BLaER1 treated with 17β-estradiol and CSF1 and Interleukin-3, amounts not matched to agents 10 nM and 100 nM (cell line): Measurements from ENCODE around the gene IGLL5.

ENCODE experiments used
- H3K27ac ChIP-seq, 11 experiments: shearing (Covaris generic); formaldehyde crosslinking; 2 replicates each; pipeline ENCODE4 v1.8.1; 2022
- H3K27me3 ChIP-seq, 11 experiments: shearing (Covaris generic); formaldehyde crosslinking; 2 replicates each; pipeline ENCODE4 v1.8.1; 2022
- H3K36me3 ChIP-seq, 11 experiments: shearing (Covaris generic); formaldehyde crosslinking; 2 replicates each; pipeline ENCODE4 v1.8.1; 2022
- H3K4me1 ChIP-seq, 10 experiments: shearing (Covaris generic); formaldehyde crosslinking; 2 replicates each; pipeline ENCODE4 v1.8.1; 2022
- H3K4me2 ChIP-seq, 11 experiments: shearing (Covaris generic); formaldehyde crosslinking; 2 replicates each; pipeline ENCODE4 v1.8.1; 2022
- H3K4me3 ChIP-seq, 10 experiments: shearing (Covaris generic); formaldehyde crosslinking; 2 replicates each; pipeline ENCODE4 v1.8.1; 2022
- H3K9ac ChIP-seq, 11 experiments: shearing (Covaris generic); formaldehyde crosslinking; 2 replicates each; pipeline ENCODE4 v1.8.1; 2022
- H3K9me3 ChIP-seq, 11 experiments: shearing (Covaris generic); formaldehyde crosslinking; replicated peaks in 1 of 11; 2 replicates each; pipeline ENCODE4 v1.8.1; 2022
- H4K20me1 ChIP-seq, 11 experiments: shearing (Covaris generic); formaldehyde crosslinking; 2 replicates each; pipeline ENCODE4 v1.8.1; 2022
- Cebpa-rat ChIP-seq, 11 experiments: shearing (Covaris generic); IDR thresholded peaks; 2 replicates each; pipeline ENCODE4 v1.8.1; 2022

Gene IGLL5

GRCh38 chr22:22923930-22924329, 36.3 kb downstream of the IGLL5 start:
- Histone ChIP-seq H3K4me2 (peak overlapping the region in 9 of 11 experiments; percentile 76 to 91 (median 88); a peak in 18 of 22 replicates), H3K9me3 (no peaks in the 10 kb centered on the region), H3K27me3 (no peaks in the 10 kb centered on the region), H3K4me1 (peaks cover 41 to 97% (median 81%) of the 10 kb centered on the region in 10 experiments), H3K4me3 (no peak overlapping the region), H4K20me1 (no peaks in the 10 kb centered on the region), H3K9ac (no peak overlapping the region), H3K36me3 (no peaks in the 10 kb centered on the region), H3K27ac (peak overlapping the region in 2 of 11 experiments; percentile 24 to 82; a peak in 2 of 22 replicates)
- TF ChIP-seq Cebpa-rat (IDR thresholded peaks at IDR 0.05), result no peak

- peak overlapping the region in 10 of 11 experiments; percentile 57 to 91 (median 87); a peak in 18 of 22 replicates for H3K4me2 ChIP-seq
- no peaks in the 10 kb centered on the region for H4K20me1 ChIP-seq
- no peak for TF ChIP-seq Cebpa-rat (IDR thresholded peaks at IDR 0.05)
- peak overlapping the region in 3 of 11 experiments; percentile 82 to 97 (median 83); a peak in 5 of 22 replicates for H3K27ac ChIP-seq
- no peaks in the 10 kb centered on the region for H3K27me3 ChIP-seq
- no peaks in the 10 kb centered on the region for H3K36me3 ChIP-seq
- no peaks in the 10 kb centered on the region for H3K9me3 ChIP-seq
- no peak overlapping the region for H3K4me3 ChIP-seq
- H3K4me1 ChIP-seq, result peaks cover 47 to 97% (median 86%) of the 10 kb centered on the region in 10 experiments
- 0 out of 22 replicates have a peak overlapping the region, but pooled peaks of 1 of the 11 experiments have one; percentile 7 for H3K9ac ChIP-seq
Observed at GRCh38 chr22:22924369-22925145, 36.9 kb downstream of the IGLL5 start.

- TF ChIP-seq Cebpa-rat (IDR thresholded peaks at IDR 0.05), result no peak
- H3K4me2 ChIP-seq, result peak overlapping the region; percentile 57 to 91 (median 86)
- H3K4me1 ChIP-seq, result peaks cover 54 to 97% (median 89%) of the 10 kb centered on the region in 10 experiments
- H3K4me3 ChIP-seq, result no peak overlapping the region
- H3K27me3 ChIP-seq, result no peaks in the 10 kb centered on the region
- H3K9ac ChIP-seq, result peak overlapping the region in 4 of 11 experiments; percentile 7 to 66 (median 54); a peak in 4 of 22 replicates
- H3K36me3 ChIP-seq, result no peaks in the 10 kb centered on the region
- peak overlapping the region in 5 of 11 experiments; percentile 56 to 97 (median 82); a peak in 8 of 22 replicates for H3K27ac ChIP-seq
- H4K20me1 ChIP-seq, result no peaks in the 10 kb centered on the region
- H3K9me3 ChIP-seq, result no peaks in the 10 kb centered on the region
Observed at GRCh38 chr22:22925146-22925804, 37.7 kb downstream of the IGLL5 start.

GRCh38 chr22:22925805-22926369, 38.3 kb downstream of the IGLL5 start:
- Histone ChIP-seq H3K4me3 (no peak overlapping the region), H3K27ac (peak overlapping the region in 10 of 11 experiments; percentile 36 to 97 (median 65); a peak in 17 of 22 replicates), H3K4me1 (peaks cover 60 to 97% (median 89%) of the 10 kb centered on the region in 10 experiments), H4K20me1 (no peaks in the 10 kb centered on the region), H3K36me3 (no peaks in the 10 kb centered on the region), H3K4me2 (peak overlapping the region; percentile 57 to 91 (median 86)), H3K9ac (peak overlapping the region in 7 of 11 experiments; percentile 1 to 66 (median 46); a peak in 14 of 22 replicates), H3K9me3 (no peaks in the 10 kb centered on the region), H3K27me3 (no peaks in the 10 kb centered on the region)
- TF ChIP-seq Cebpa-rat (IDR thresholded peaks at IDR 0.05), result no peak

GRCh38 chr22:22926370-22927195, 39.0 kb downstream of the IGLL5 start:
- Histone ChIP-seq H4K20me1 (no peaks in the 10 kb centered on the region), H3K9me3 (no peaks in the 10 kb centered on the region), H3K4me2 (peak overlapping the region; percentile 57 to 91 (median 86)), H3K9ac (peak overlapping the region in 9 of 11 experiments; percentile 1 to 66 (median 42); a peak in 15 of 22 replicates), H3K27me3 (no peaks in the 10 kb centered on the region), H3K36me3 (no peaks in the 10 kb centered on the region), H3K4me1 (peaks cover 67 to 97% (median 89%) of the 10 kb centered on the region in 10 experiments), H3K4me3 (no peak overlapping the region), H3K27ac (peak overlapping the region in 10 of 11 experiments; percentile 36 to 97 (median 65); a peak in 19 of 22 replicates)
- no peak for TF ChIP-seq Cebpa-rat (IDR thresholded peaks at IDR 0.05)

- Histone ChIP-seq H3K9ac (peak overlapping the region in 9 of 11 experiments; percentile 23 to 87 (median 81); a peak in 15 of 22 replicates), H3K27ac (peak overlapping the region in 10 of 11 experiments; percentile 88 to 99 (median 95); a peak in 19 of 22 replicates), H4K20me1 (no peaks in the 10 kb centered on the region), H3K36me3 (no peaks in the 10 kb centered on the region), H3K4me1 (peaks cover 75 to 97% (median 89%) of the 10 kb centered on the region in 10 experiments), H3K4me3 (no peak overlapping the region), H3K27me3 (no peaks in the 10 kb centered on the region), H3K9me3 (no peaks in the 10 kb centered on the region), H3K4me2 (peak overlapping the region; percentile 79 to 99 (median 92))
- TF ChIP-seq Cebpa-rat (IDR thresholded peaks at IDR 0.05), result no peak
Observed at GRCh38 chr22:22927196-22927887, 39.7 kb downstream of the IGLL5 start.

GRCh38 chr22:22927888-22928665, 40.5 kb downstream of the IGLL5 start:
- Histone ChIP-seq H3K36me3 (no peaks in the 10 kb centered on the region), H3K4me2 (peak overlapping the region; percentile 77 to 99 (median 92)), H4K20me1 (no peaks in the 10 kb centered on the region), H3K27ac (peak overlapping the region; percentile 1 to 99 (median 93); a peak in 21 of 22 replicates), H3K4me3 (peak overlapping the region in 6 of 10 experiments; percentile 8 to 49 (median 41); a peak in 6 of 20 replicates), H3K27me3 (no peaks in the 10 kb centered on the region), H3K9me3 (no peaks in the 10 kb centered on the region), H3K9ac (peak overlapping the region; percentile 47 to 87 (median 81); a peak in 21 of 22 replicates), H3K4me1 (peaks cover 82 to 97% (median 92%) of the 10 kb centered on the region in 10 experiments)
- TF ChIP-seq Cebpa-rat (IDR thresholded peaks at IDR 0.05), result no peak
